GM18858 (cell line): ENCODE results near the gene ADAMTS2.

Experiments used
- ATAC-seq: cut with Tn5 transposase; IDR thresholded peaks from one replicate; pipeline ENCODE4 v1.9.1; 2021; ENCODE audit not compliant: unreplicated experiment

The ADAMTS2 gene

GRCh38 chr5:179345433-179346321, at the start of gene ADAMTS2:
Gene ADAMTS2 (minus strand): TSS chr5:179345461. CDS start chr5:179345328, 133 bp downstream.
- no peak for ATAC-seq

GRCh38 chr5:179393078-179393477, 47.8 kb upstream of the ADAMTS2 start:
- no peak for ATAC-seq

- no peak for ATAC-seq
Measured at GRCh38 chr5:179387151-179388110, 42.2 kb upstream of the ADAMTS2 start.

- no peak for ATAC-seq
Measured at GRCh38 chr5:179385914-179386313, 40.7 kb upstream of the ADAMTS2 start.

DNA sequence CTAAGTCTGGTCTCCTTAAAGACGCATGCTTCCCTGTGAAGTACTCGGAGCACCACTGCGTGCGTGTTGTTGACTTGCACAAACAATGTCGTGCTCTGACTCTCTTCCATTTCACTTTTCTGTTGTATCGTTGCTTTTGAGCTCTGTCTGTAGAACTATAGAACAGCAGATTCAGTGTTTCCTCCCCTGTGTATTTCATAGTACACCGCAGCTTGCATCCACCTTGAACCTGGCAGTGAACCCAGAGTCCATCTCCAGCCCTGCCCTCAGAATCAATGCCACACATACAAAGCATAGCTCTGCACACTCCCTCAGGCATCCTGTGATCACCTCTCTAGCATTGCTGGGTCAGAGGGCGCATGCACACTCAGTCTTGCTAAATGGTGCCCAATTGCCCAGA, 37.2 kb upstream of the ADAMTS2 start:
- ATAC-seq = no peak

GRCh38 chr5:179381691-179382090, 36.4 kb upstream of the ADAMTS2 start:
- no peak for ATAC-seq

DNA sequence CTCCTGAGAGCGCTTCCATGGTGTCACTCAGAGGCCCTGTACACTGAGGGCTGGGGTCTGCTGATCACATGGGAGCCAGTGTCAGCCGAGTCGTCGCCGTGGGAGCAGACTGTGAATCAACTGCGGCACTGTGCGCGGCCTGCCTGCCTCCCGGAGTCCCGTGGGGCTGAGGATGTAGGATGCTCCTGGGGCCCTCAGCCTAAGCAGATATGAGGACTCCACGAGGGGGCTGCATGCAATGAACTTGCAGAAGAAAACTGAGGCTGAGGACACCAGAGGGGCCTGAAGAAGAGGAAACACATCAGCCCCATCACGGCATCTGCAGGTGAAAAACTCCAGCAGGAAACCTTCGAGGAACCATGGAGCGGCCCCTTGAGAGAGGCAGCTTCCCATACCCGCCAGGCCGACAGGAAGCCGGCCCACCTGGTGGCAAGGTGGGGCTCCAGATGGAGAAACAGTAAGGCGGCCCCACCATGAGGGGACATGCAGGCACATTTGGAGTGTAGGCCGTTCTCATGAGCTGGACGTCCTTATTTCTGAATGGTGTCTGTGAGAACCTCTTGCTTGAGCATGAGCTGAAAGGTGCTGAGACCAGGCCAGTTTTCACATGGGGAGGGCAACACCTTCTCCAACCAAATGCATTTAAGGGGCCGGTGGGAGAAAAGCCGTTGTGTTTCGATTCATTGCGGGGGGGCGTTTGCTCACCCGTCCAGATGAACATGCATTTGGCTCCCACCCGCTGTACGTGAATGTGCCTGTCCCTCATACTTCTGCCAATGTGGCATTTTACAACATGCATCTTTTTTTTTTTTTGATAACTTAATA, 35.2 kb upstream of the ADAMTS2 start:
- ATAC-seq = no peak

- ATAC-seq = no peak
Measured at GRCh38 chr5:179379321-179379890, 34.1 kb upstream of the ADAMTS2 start.

DNA sequence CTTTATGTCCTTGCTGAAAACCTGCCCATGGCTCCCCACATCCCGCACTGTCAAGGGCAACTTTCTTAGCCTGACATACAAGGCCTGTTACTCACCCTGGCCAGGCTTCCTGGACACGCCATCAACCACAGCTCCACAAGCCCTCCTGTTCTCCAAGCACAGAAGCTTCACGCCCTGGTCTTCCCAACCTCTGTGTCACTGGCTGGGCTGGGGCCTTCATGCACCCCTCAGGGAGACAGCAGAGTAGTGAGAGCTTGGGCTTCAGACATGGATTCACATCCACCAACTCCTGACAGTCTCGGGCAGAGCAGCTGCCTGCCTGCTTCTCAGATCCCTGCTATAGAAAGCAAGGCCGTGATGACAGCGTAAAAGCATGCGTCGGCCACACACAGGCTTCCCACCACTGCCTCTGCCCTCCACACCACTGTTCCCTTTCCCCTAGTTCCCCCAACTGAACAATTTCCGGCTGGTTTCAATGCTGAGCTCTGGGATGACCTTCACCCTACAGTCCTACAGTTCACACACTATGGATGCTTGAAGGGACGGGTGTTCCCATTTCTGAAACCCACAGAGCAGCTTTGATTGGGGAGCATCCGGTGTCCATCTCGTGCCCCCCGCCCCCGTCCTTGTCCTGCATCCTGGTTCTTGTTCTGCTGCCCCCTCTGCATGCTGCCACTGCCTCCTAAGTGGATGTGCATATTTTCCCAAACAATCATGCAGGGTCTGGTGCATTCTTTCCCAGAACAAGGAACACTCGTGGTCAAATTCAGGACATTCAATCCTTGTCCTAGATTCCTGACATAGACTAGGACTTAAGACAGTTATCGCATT, 33.4 kb upstream of the ADAMTS2 start:
- ATAC-seq = no peak

- ATAC-seq = no peak
Measured at GRCh38 chr5:179378116-179378440, 32.8 kb upstream of the ADAMTS2 start.

- ATAC-seq = no peak
Measured at GRCh38 chr5:179377421-179378115, 32.3 kb upstream of the ADAMTS2 start.

GRCh38 chr5:179376701-179377420, 31.6 kb upstream of the ADAMTS2 start:
- ATAC-seq = no peak

- no peak for ATAC-seq
Measured at GRCh38 chr5:179375831-179376365, 30.6 kb upstream of the ADAMTS2 start.

DNA sequence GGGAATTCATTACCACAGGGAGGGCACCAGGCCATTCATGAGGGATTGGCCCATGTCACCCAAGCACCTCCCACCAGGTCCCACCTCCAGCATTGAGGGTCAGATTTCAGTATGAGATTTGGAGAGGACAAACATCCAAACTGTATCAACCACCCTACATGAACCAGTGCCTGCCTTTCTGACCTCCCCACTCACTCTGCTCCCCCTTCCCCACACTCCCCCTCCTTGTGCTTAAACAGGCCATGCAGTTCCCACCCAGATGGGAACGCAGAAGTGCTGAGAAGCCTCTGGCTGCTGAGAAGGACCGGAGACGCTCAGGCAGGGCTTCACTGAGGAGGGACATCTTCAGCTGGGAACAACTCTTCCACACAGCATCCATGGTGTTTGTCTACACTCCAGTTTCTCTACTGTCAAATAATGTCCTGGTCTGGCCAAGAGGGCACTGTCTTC, 30.0 kb upstream of the ADAMTS2 start:
- no peak for ATAC-seq

GRCh38 chr5:179374506-179375235, 29.4 kb upstream of the ADAMTS2 start:
- no peak for ATAC-seq

- no peak for ATAC-seq
Measured at GRCh38 chr5:179373961-179374505, 28.8 kb upstream of the ADAMTS2 start.
